Endodermal cell (in vitro differentiated cells): Measurements from ENCODE around the gene CARS2. TPM values are rescaled to one million over a fixed set of nuclear protein-coding genes. Genes with fewer than 3 reads are reported as not detected.

Experiments used
- DNase-seq: peaks from one replicate; pipeline ENCODE4 v3.0.0-alpha.2; 2017
- H3K27ac ChIP-seq: 2 replicates; pipeline ENCODE4 v1.5.1; 2013; ENCODE audit warnings: mild to moderate bottlenecking, low read depth, low read length, moderate library complexity
- H3K27me3 ChIP-seq: 2 replicates; pipeline ENCODE4 v1.6.1; 2013; ENCODE audit warnings: mild to moderate bottlenecking, low read length, moderate library complexity; ENCODE audit not compliant: insufficient read depth, control insufficient read depth, poor library complexity, severe bottlenecking
- H3K36me3 ChIP-seq: 2 replicates; pipeline ENCODE4 v1.7.0; 2013; ENCODE audit warnings: mild to moderate bottlenecking, low read length, moderate library complexity; ENCODE audit not compliant: control insufficient read depth, insufficient read depth
- H3K4me1 ChIP-seq: one replicate; pipeline ENCODE4 v1.7.0; 2013; ENCODE audit warnings: low read length; ENCODE audit not compliant: control insufficient read depth, insufficient read depth
- H3K4me3 ChIP-seq: 2 replicates; pipeline ENCODE4 v1.5.1; 2013; ENCODE audit warnings: mild to moderate bottlenecking, low read length, moderate library complexity
- H3K9ac ChIP-seq: 2 replicates; pipeline ENCODE4 v1.6.1; 2013; ENCODE audit warnings: mild to moderate bottlenecking, low read length, moderate library complexity; ENCODE audit not compliant: poor library complexity, severe bottlenecking; ENCODE audit errors: extremely low read depth
- H3K9me3 ChIP-seq: 2 replicates; pipeline ENCODE4 v1.6.1; 2013; ENCODE audit warnings: mild to moderate bottlenecking, low read length, moderate library complexity; ENCODE audit not compliant: control insufficient read depth
- H3K27ac Mint-ChIP-seq: 2 replicates; pipeline ENCODE4 v1.8.0; 2020; ENCODE audit warnings: mixed read lengths
- H3K27me3 Mint-ChIP-seq: 2 replicates; pipeline ENCODE4 v1.8.0; 2021; ENCODE audit warnings: mild to moderate bottlenecking, mixed read lengths; ENCODE audit not compliant: insufficient read depth
- H3K36me3 Mint-ChIP-seq: 2 replicates; pipeline ENCODE4 v1.8.0; 2020; ENCODE audit warnings: low read depth, mixed read lengths
- H3K4me1 Mint-ChIP-seq: 2 replicates; pipeline ENCODE4 v1.8.0; 2020; ENCODE audit warnings: mixed read lengths
- H3K4me3 Mint-ChIP-seq: 2 replicates; pipeline ENCODE4 v1.8.0; 2020; ENCODE audit warnings: mild to moderate bottlenecking, moderate library complexity, mixed read lengths
- H3K9me3 Mint-ChIP-seq: 2 replicates; pipeline ENCODE4 v1.8.0; 2020; ENCODE audit warnings: mild to moderate bottlenecking, mixed read lengths
- CTCF ChIP-seq: fragments of 200-600 bp; sonication (generic); conservative IDR thresholded peaks from 2 replicates; pipeline ENCODE4 v1.5.0; 2021; ENCODE audit warnings: antibody characterized with exemption, mild to moderate bottlenecking
- WGBS, 2 experiments: methylation state at CpG; one replicate each; pipeline versions ENCODE4 v1.1.5 to v1.1.7; 2013; ENCODE audit warnings: missing lambda C conversion rate in 2 of 2, mixed read lengths in 1 of 2; ENCODE audit not compliant: insufficient coverage in 1 of 2, insufficient read length in 1 of 2; 5-methylcytosine and 5-hydroxymethylcytosine counted together
- total RNA-seq, 2 donors: library from RNA; stranded (reverse); fragmentation: NEBNext Ultra II Directional in 1 of 2; extraction: Animal tissue kit (Norgen Biotek cat#: 25700) in 1 of 2; gene quantifications; 2 replicates in 1 of 2; 3 replicates in 1 of 2; pipeline ENCODE4 v1.2.1, GENCODE V29; 2021

The CARS2 gene
- total RNA-seq, 2 donors from 2014 or later: 53.0 to 53.2 TPM

- Histone ChIP-seq H3K27ac (no peak overlapping the region), H3K27me3 (no peaks in the 10 kb centered on the region), H3K4me1 (no peaks in the 10 kb centered on the region), H3K9me3 (peaks cover 42% of the 10 kb centered on the region), H3K9ac (no peak overlapping the region), H3K4me3 (no peak overlapping the region), H3K36me3 (peaks cover 52% of the 10 kb centered on the region)
- H3K27ac Mint-ChIP-seq: no peak overlapping the region
- peaks cover 57% of the 10 kb centered on the region for H3K36me3 Mint-ChIP-seq
- DNase-seq: no peak
- H3K4me1 Mint-ChIP-seq: peaks cover 7% of the 10 kb centered on the region
- H3K9me3 Mint-ChIP-seq: peaks cover 43% of the 10 kb centered on the region
- no peak for TF ChIP-seq CTCF
- H3K27me3 Mint-ChIP-seq: no peaks in the 10 kb centered on the region
- 97 to 100% methylated on average over 1 to 7 of the region's 7 CpGs for WGBS, 2 experiments
- H3K4me3 Mint-ChIP-seq: no peak overlapping the region
These were observed 48.7 kb downstream of the CARS2 start for GRCh38 chr13:110657196-110657595.

GRCh38 chr13:110653851-110654250, 52.1 kb downstream of the CARS2 start:
- Mint-ChIP-seq H3K27ac (no peak overlapping the region), H3K9me3 (peaks cover 16% of the 10 kb centered on the region), H3K27me3 (no peaks in the 10 kb centered on the region), H3K4me1 (peaks cover 9% of the 10 kb centered on the region), H3K36me3 (peaks cover 33% of the 10 kb centered on the region), H3K4me3 (no peak overlapping the region)
- peak; percentile 41 for DNase-seq
- Histone ChIP-seq H3K27me3 (no peaks in the 10 kb centered on the region), H3K4me1 (no peaks in the 10 kb centered on the region), H3K9me3 (peaks cover 9% of the 10 kb centered on the region), H3K4me3 (no peak overlapping the region), H3K9ac (no peak overlapping the region), H3K27ac (no peak overlapping the region), H3K36me3 (peaks cover 27% of the 10 kb centered on the region)
- 95 to 96% methylated on average over 14 of the region's 14 CpGs for WGBS, 2 experiments
- no peak for TF ChIP-seq CTCF

GRCh38 chr13:110653271-110653670, 52.6 kb downstream of the CARS2 start:
- H3K9me3 Mint-ChIP-seq: peaks cover 10% of the 10 kb centered on the region
- 84 to 87% methylated on average over 13 to 14 of the region's 14 CpGs for WGBS, 2 experiments
- Histone ChIP-seq H3K9ac (no peak overlapping the region), H3K9me3 (peaks cover 8% of the 10 kb centered on the region), H3K4me1 (no peaks in the 10 kb centered on the region), H3K4me3 (no peak overlapping the region), H3K27me3 (no peaks in the 10 kb centered on the region), H3K27ac (no peak overlapping the region), H3K36me3 (peaks cover 25% of the 10 kb centered on the region)
- TF ChIP-seq CTCF: no peak
- H3K4me1 Mint-ChIP-seq: peaks cover 9% of the 10 kb centered on the region
- H3K27ac Mint-ChIP-seq: no peak overlapping the region
- no peaks in the 10 kb centered on the region for H3K27me3 Mint-ChIP-seq
- H3K36me3 Mint-ChIP-seq: peaks cover 27% of the 10 kb centered on the region
- H3K4me3 Mint-ChIP-seq: no peak overlapping the region
- DNase-seq: no peak
